GM12878 (cell line): ENCODE data around the gene TRERF1. TPM values are rescaled to one million over a fixed set of nuclear protein-coding genes. Genes with fewer than 3 reads are reported as not detected.
A peak's percentile ranks its signal among the peaks of the same experiment; 100 is the strongest.

Source experiments
- ATAC-seq: fragments of 200-7000 bp; cut with Tn5 transposase; 3 replicates; pipeline ENCODE4 v1.9.1; 2020; ENCODE audit warnings: mild to moderate bottlenecking, moderate library complexity
- BruUV-seq: library from RNA; stranded (reverse); fragments of 400-500 nt; replicated peaks from 2 replicates; lab custom pipeline; 2021; lab: Mats Ljungman, UMichigan
- CTCF ChIA-PET: fragments of 300-600 bp; sonication (Branson Sonifier 250); formaldehyde crosslinking; extraction: SDS; loops from one replicate; lab custom pipeline; 2021; ENCODE audit warnings: inconsistent platforms; lab: Yijun Ruan, JAX
- POLR2A ChIA-PET: fragments of 350-600 bp; formaldehyde crosslinking; extraction: SDS; loops from one replicate; lab custom pipeline; 2021; ENCODE audit warnings: inconsistent platforms; lab: Charles Lee
- RAD21 ChIA-PET: fragments of 300-600 bp; sonication (Branson Sonifier 250); formaldehyde crosslinking; loops from one replicate; lab custom pipeline; 2023; ENCODE audit warnings: antibody characterized with exemption; ENCODE audit not compliant: unreplicated experiment; lab: Charles Lee
- SMC1A ChIA-PET: fragments of 300-600 bp; sonication (Branson Sonifier 250); formaldehyde crosslinking; loops from one replicate; lab custom pipeline; 2023; ENCODE audit not compliant: unreplicated experiment, uncharacterized antibody; lab: Charles Lee
- DNase-seq: peaks from one replicate; pipeline ENCODE4 v3.0.0-alpha.2; 2011; ENCODE audit warnings: low read depth, low spot score
- FAIRE-seq: peaks from 3 replicates; lab custom pipeline; 2011; peaks lifted over from hg19 to GRCh38; lab: Jason Lieb, UNC
- H2AFZ ChIP-seq: 2 replicates; pipeline ENCODE4 v1.6.0; 2011; ENCODE audit warnings: low read depth, low read length, control low read depth; ENCODE audit not compliant: control insufficient read depth
- H3K27ac ChIP-seq: 2 replicates; pipeline ENCODE4 v1.5.1; 2011; ENCODE audit warnings: control low read depth; ENCODE audit not compliant: control insufficient read depth, insufficient read depth
- H3K27me3 ChIP-seq, 2 experiments: replicated peaks in 1 of 2; 2 replicates each; pipeline versions ENCODE4 v1.6.0 to v1.6.1; 2011; ENCODE audit warnings: low read length in 1 of 2; ENCODE audit not compliant: control insufficient read depth in 2 of 2, insufficient read depth in 2 of 2
- H3K36me3 ChIP-seq, 2 experiments: 2 replicates each; pipeline ENCODE4 v1.5.1; 2011; ENCODE audit warnings: low read length in 1 of 2; ENCODE audit not compliant: control insufficient read depth in 2 of 2, insufficient read depth in 2 of 2
- H3K4me1 ChIP-seq: 2 replicates; pipeline ENCODE4 v1.6.1; 2011; ENCODE audit warnings: mild to moderate bottlenecking, low read length, moderate library complexity, mixed read lengths; ENCODE audit not compliant: control insufficient read depth, insufficient read depth
- H3K4me2 ChIP-seq: 2 replicates; pipeline ENCODE4 v1.6.0; 2011; ENCODE audit warnings: control low read depth; ENCODE audit not compliant: control insufficient read depth, insufficient read depth
- H3K4me3 ChIP-seq: fragments of 200-600 bp; sonication (generic); 2 replicates; pipeline ENCODE4 v1.5.1; 2016
- H3K79me2 ChIP-seq: 2 replicates; pipeline ENCODE4 v1.6.0; 2011; ENCODE audit warnings: low read length; ENCODE audit not compliant: control insufficient read depth, insufficient read depth
- H3K9ac ChIP-seq: 2 replicates; pipeline ENCODE4 v1.8.0; 2011; ENCODE audit warnings: low read length, control low read depth, mixed read lengths; ENCODE audit not compliant: control insufficient read depth, insufficient read depth
- H3K9me3 ChIP-seq: replicated peaks from 3 replicates; pipeline ENCODE4 v1.5.1; 2011; ENCODE audit warnings: mild to moderate bottlenecking, low read length; ENCODE audit not compliant: control insufficient read depth, insufficient read depth
- H4K20me1 ChIP-seq: 2 replicates; pipeline ENCODE4 v1.6.0; 2011; ENCODE audit not compliant: control insufficient read depth, insufficient read depth
- CREB1 ChIP-seq: IDR thresholded peaks from 2 replicates; pipeline ENCODE4 v1.6.1; 2012; ENCODE audit warnings: low read depth, mild to moderate bottlenecking, inconsistent platforms
- HCFC1 ChIP-seq: fragments of 150-350 bp; IDR thresholded peaks from 2 replicates; pipeline ENCODE4 v1.6.1; 2014; ENCODE audit warnings: low read length
- IRF3 ChIP-seq: fragments of 450-650 bp; IDR thresholded peaks from 2 replicates; pipeline ENCODE4 v1.6.1; 2014; ENCODE audit warnings: mild to moderate bottlenecking
- MTA3 ChIP-seq: IDR thresholded peaks from 2 replicates; pipeline ENCODE4 v1.6.1; 2012; ENCODE audit warnings: low read length, inconsistent platforms, borderline replicate concordance
- MYC ChIP-seq: IDR thresholded peaks from 2 replicates; pipeline ENCODE4 v1.6.1; 2011; ENCODE audit warnings: mild to moderate bottlenecking, low read length, moderate library complexity, inconsistent platforms; ENCODE audit not compliant: insufficient read depth, insufficient replicate concordance, insufficient read length, severe bottlenecking
- NFYA ChIP-seq: IDR thresholded peaks from 2 replicates; pipeline ENCODE4 v1.6.1; 2011; ENCODE audit warnings: low read depth, mild to moderate bottlenecking, low read length, improper control_type of control experiment, borderline replicate concordance
- NR2F1 ChIP-seq: fragments of 450-650 bp; conservative IDR thresholded peaks from 2 replicates; pipeline ENCODE4 v1.6.1; 2017; ENCODE audit warnings: mild to moderate bottlenecking
- NRF1 ChIP-seq: conservative IDR thresholded peaks from 2 replicates; pipeline ENCODE4 v1.6.1; 2011; ENCODE audit warnings: mild to moderate bottlenecking, low read depth, low read length, improper control_type of control experiment
- POLR2A ChIP-seq: IDR thresholded peaks from 2 replicates; pipeline ENCODE4 v1.6.1; 2011; ENCODE audit warnings: low read depth, mild to moderate bottlenecking, low read length
- SIX5 ChIP-seq: IDR thresholded peaks from 2 replicates; pipeline ENCODE4 v1.6.1; 2011; ENCODE audit warnings: mild to moderate bottlenecking, low read depth, low read length, moderate library complexity; ENCODE audit not compliant: severe bottlenecking
- STAT3 ChIP-seq: IDR thresholded peaks from 2 replicates; pipeline ENCODE4 v1.6.1; 2011; ENCODE audit warnings: low read depth, low read length, improper control_type of control experiment
- TAF1 ChIP-seq: IDR thresholded peaks from 2 replicates; pipeline ENCODE4 v1.6.1; 2011; ENCODE audit warnings: mild to moderate bottlenecking, low read depth, low read length, borderline replicate concordance
- TCF12 ChIP-seq: IDR thresholded peaks from 2 replicates; pipeline ENCODE4 v1.6.1; 2011; ENCODE audit warnings: low read depth, mild to moderate bottlenecking, low read length
- WRNIP1 ChIP-seq: IDR thresholded peaks from 2 replicates; pipeline ENCODE4 v1.6.1; 2011; ENCODE audit warnings: low read depth, low read length, improper control_type of control experiment, borderline replicate concordance
- ZNF207 ChIP-seq: fragments of 450-650 bp; IDR thresholded peaks from 2 replicates; pipeline ENCODE4 v1.6.1; 2014; ENCODE audit warnings: antibody characterized with exemption, mild to moderate bottlenecking, borderline replicate concordance
- ZNF592 ChIP-seq: fragments of 450-650 bp; IDR thresholded peaks from 2 replicates; pipeline ENCODE4 v1.6.1; 2017; ENCODE audit warnings: mild to moderate bottlenecking, moderate library complexity
- WGBS: methylation state at CpG from one replicate; pipeline ENCODE4 v1.1.6; 2016; ENCODE audit warnings: low lambda C conversion rate; ENCODE audit not compliant: insufficient replicate concordance, insufficient coverage; ENCODE audit errors: missing lambda C conversion rate; 5-methylcytosine and 5-hydroxymethylcytosine counted together
- in situ Hi-C: fragments of 300-500 bp; cut with MboI; formaldehyde crosslinking; loops from 9 replicates; pipeline ENCODE4 v1.14.3; 2018; ENCODE audit warnings: mixed read lengths
- intact Hi-C: fragments of 100-400 bp; cut with micrococcal nuclease; formaldehyde crosslinking; loops from one replicate; pipeline ENCODE4 v1.14.2; 2022; ENCODE audit not compliant: unreplicated experiment
- polyA plus RNA-seq, 11 experiments: library from polyadenylated mRNA; depleted of rRNA in 4 of 11; unstranded in 6 of 11; stranded (reverse) in 5 of 11; fragments of >200 nt; fragmentation: Nextera tagmentation in 4 of 11; fragmentation: Illumina TruSeq in 1 of 11; extraction: Ambion mirVana in 4 of 11; extraction: Trizol in 1 of 11; gene quantifications; 1 replicate in 1 of 11; 2 replicates in 10 of 11; pipeline versions ENCODE4 v1.2.1 to v1.2.3, GENCODE V29; 2011 to 2016; ENCODE audit warnings: inconsistent platforms in 2 of 11, missing spikeins in 2 of 11, low read depth in 1 of 11
- total RNA-seq, 4 experiments: library from RNA; depleted of rRNA in 3 of 4; stranded (reverse); fragments of >200 nt in 3 of 4; fragmentation: Illumina TruSeq in 1 of 4; extraction: Trizol in 1 of 4; gene quantifications; 2 replicates each; pipeline versions ENCODE4 v1.2.1 to v1.2.3, GENCODE V29; 2013 to 2021

Gene TRERF1
- total and polyA plus RNA-seq, 10 of the 15 experiments (the other 5 are each of a cell fraction or from before 2014, with no cell fraction given), result 2.2 to 19.4 (median 7.2) TPM

- H3K27ac ChIP-seq, result peak overlapping the region; percentile 65
- H3K9me3 ChIP-seq, result no peaks in the 10 kb centered on the region
- FAIRE-seq (no peak), DNase-seq (no peak), ATAC-seq (no peak)
- peaks cover 9% of the 10 kb centered on the region; the same call in 1 of the 2 replicates for H3K4me1 ChIP-seq
- in situ Hi-C loops, result no loop called here
- H3K27me3 ChIP-seq, result no peaks in the 10 kb centered on the region
- H3K36me3 ChIP-seq, result peaks cover 0 to 7% of the 10 kb centered on the region in 2 experiments; a peak in 1 of 4 replicates
- WGBS, result 4% methylated on average over 5 of the region's 5 CpGs
- H2AFZ ChIP-seq, result peak overlapping the region; percentile 75
- ChIA-PET POLR2A (interaction anchor here (0.5 to 1.1 kb wide), 3 partner anchors 257 to 717 kb away, joined by 3 to 4 read pairs (median 4); no protein-coding TSS in a partner anchor), RAD21 (interaction anchor here (0.8 to 4.6 kb wide), 5 partner anchors 172 to 331 kb away, joined by 3 to 28 read pairs (median 3); partner anchors contain the start of genes BYSL and MED20), SMC1A (interaction anchor here (1.1 to 1.2 kb wide), 5 partner anchors 13 to 296 kb away, joined by 3 to 5 read pairs (median 4); partner anchors contain the start of genes BYSL and MED20), CTCF (interaction anchor here (0.8 to 7.8 kb wide), 10 partner anchors 8 to 431 kb away, joined by 3 to 68 read pairs (median 6); partner anchors contain the start of genes BYSL and MED20)
- H3K4me2 ChIP-seq, result peak overlapping the region; percentile 70
- H4K20me1 ChIP-seq, result no peaks in the 10 kb centered on the region
- H3K79me2 ChIP-seq, result peaks cover 12% of the 10 kb centered on the region
- H3K4me3 ChIP-seq, result peak overlapping the region; percentile 85
- H3K9ac ChIP-seq, result peak overlapping the region; percentile 79
- intact Hi-C loops, result loop anchor here (2.0 to 5.0 kb wide), 2 partner anchors 296 to 330 kb away; partner anchors contain the start of genes BYSL and MED20
- BruUV-seq, result no TSS peak
- no peak for TF ChIP-seq NR2F1
- no peak for TF ChIP-seq STAT3
- TF ChIP-seq IRF3, result no peak
- TF ChIP-seq ZNF207, result no peak
- no peak for TF ChIP-seq MTA3
- no peak for TF ChIP-seq NFYA
- no peak for TF ChIP-seq ZNF592
- no peak for TF ChIP-seq NRF1
- no peak for TF ChIP-seq TAF1
- no peak for TF ChIP-seq WRNIP1
- TF ChIP-seq TCF12, result no peak
- no peak for TF ChIP-seq CREB1
- no peak for TF ChIP-seq MYC
- TF ChIP-seq SIX5, result no peak
- TF ChIP-seq HCFC1, result no peak
- no peak for TF ChIP-seq POLR2A
These were observed 234.6 kb downstream of the TRERF1 start for GRCh38 chr6:42217157-42217518.
